ENCODE measurements around the gene KRTAP5-11.
"Not testable (repeated sequence)": the region's sequence is repeated elsewhere in the genome, so short reads cannot be mapped to it uniquely, and the experiment has no call there.

Gene KRTAP5-11

GRCh38 chr11:71554996-71555395 lies 27.7 kb downstream of the KRTAP5-11 start:
- no peak for DNase-seq

- no peak for DNase-seq
These were observed 31.0 kb downstream of the KRTAP5-11 start for GRCh38 chr11:71551711-71552110.

- DNase-seq: no peak
These were observed 33.9 kb downstream of the KRTAP5-11 start for GRCh38 chr11:71548716-71549151.

GRCh38 chr11:71548120-71548519 lies 34.6 kb downstream of the KRTAP5-11 start, which contains the start of gene KRTAP5-9:
Gene KRTAP5-9, plus strand, starts transcription at chr11:71548420. Its CDS starts 238 bp downstream, at chr11:71548658.
- no peak for DNase-seq

GRCh38 chr11:71545405-71545966 lies 37.2 kb downstream of the KRTAP5-11 start:
- DNase-seq: no peak

GRCh38 chr11:71544525-71545214 lies 38.0 kb downstream of the KRTAP5-11 start:
- DNase-seq: no peak

GRCh38 chr11:71543866-71544265 lies 38.8 kb downstream of the KRTAP5-11 start:
- no peak for DNase-seq

GRCh38 chr11:71542879-71543777 lies 39.5 kb downstream of the KRTAP5-11 start:
- DNase-seq: no peak

GRCh38 chr11:71542382-71542781 lies 40.3 kb downstream of the KRTAP5-11 start:
- DNase-seq: no peak

GRCh38 chr11:71540521-71541304 lies 42.0 kb downstream of the KRTAP5-11 start:
- DNase-seq: not testable (repeated sequence)

- not testable (repeated sequence) for DNase-seq
These were observed 42.7 kb downstream of the KRTAP5-11 start for GRCh38 chr11:71539971-71540370.

- no peak for DNase-seq
These were observed 43.7 kb downstream of the KRTAP5-11 start for GRCh38 chr11:71539017-71539416.

- DNase-seq: no peak
These were observed 44.0 kb downstream of the KRTAP5-11 start for GRCh38 chr11:71538666-71538990.

GRCh38 chr11:71537977-71538665 lies 44.6 kb downstream of the KRTAP5-11 start, which contains the start of gene KRTAP5-8:
Gene KRTAP5-8, plus strand, starts transcription at chr11:71538025. Its CDS starts 31 bp downstream, at chr11:71538056.
- not testable (repeated sequence) for DNase-seq

- DNase-seq: no peak
These were observed 45.1 kb downstream of the KRTAP5-11 start for GRCh38 chr11:71537537-71537936.

GRCh38 chr11:71535825-71536224 lies 46.9 kb downstream of the KRTAP5-11 start:
- no peak for DNase-seq

GRCh38 chr11:71534711-71535608 lies 47.7 kb downstream of the KRTAP5-11 start:
- DNase-seq: not testable (repeated sequence)

- DNase-seq: no peak
These were observed 50.6 kb downstream of the KRTAP5-11 start for GRCh38 chr11:71532036-71532610.
